Endodermal cell (in vitro differentiated cells): Measurements from ENCODE around the gene PRRC2A. TPM values are rescaled to one million over a fixed set of nuclear protein-coding genes. Genes with fewer than 3 reads are reported as not detected.

Experiments
- DNase-seq: peaks from one replicate; pipeline ENCODE4 v3.0.0-alpha.2; 2017
- H3K27ac ChIP-seq: 2 replicates; pipeline ENCODE4 v1.5.1; 2013; ENCODE audit warnings: mild to moderate bottlenecking, low read depth, low read length, moderate library complexity
- H3K27me3 ChIP-seq: 2 replicates; pipeline ENCODE4 v1.6.1; 2013; ENCODE audit warnings: mild to moderate bottlenecking, low read length, moderate library complexity; ENCODE audit not compliant: insufficient read depth, control insufficient read depth, poor library complexity, severe bottlenecking
- H3K36me3 ChIP-seq: 2 replicates; pipeline ENCODE4 v1.7.0; 2013; ENCODE audit warnings: mild to moderate bottlenecking, low read length, moderate library complexity; ENCODE audit not compliant: control insufficient read depth, insufficient read depth
- H3K4me1 ChIP-seq: one replicate; pipeline ENCODE4 v1.7.0; 2013; ENCODE audit warnings: low read length; ENCODE audit not compliant: control insufficient read depth, insufficient read depth
- H3K4me3 ChIP-seq: 2 replicates; pipeline ENCODE4 v1.5.1; 2013; ENCODE audit warnings: mild to moderate bottlenecking, low read length, moderate library complexity
- H3K9ac ChIP-seq: 2 replicates; pipeline ENCODE4 v1.6.1; 2013; ENCODE audit warnings: mild to moderate bottlenecking, low read length, moderate library complexity; ENCODE audit not compliant: poor library complexity, severe bottlenecking; ENCODE audit errors: extremely low read depth
- H3K9me3 ChIP-seq: 2 replicates; pipeline ENCODE4 v1.6.1; 2013; ENCODE audit warnings: mild to moderate bottlenecking, low read length, moderate library complexity; ENCODE audit not compliant: control insufficient read depth
- H3K27ac Mint-ChIP-seq: 2 replicates; pipeline ENCODE4 v1.8.0; 2020; ENCODE audit warnings: mixed read lengths
- H3K27me3 Mint-ChIP-seq: 2 replicates; pipeline ENCODE4 v1.8.0; 2021; ENCODE audit warnings: mild to moderate bottlenecking, mixed read lengths; ENCODE audit not compliant: insufficient read depth
- H3K36me3 Mint-ChIP-seq: 2 replicates; pipeline ENCODE4 v1.8.0; 2020; ENCODE audit warnings: low read depth, mixed read lengths
- H3K4me1 Mint-ChIP-seq: 2 replicates; pipeline ENCODE4 v1.8.0; 2020; ENCODE audit warnings: mixed read lengths
- H3K4me3 Mint-ChIP-seq: 2 replicates; pipeline ENCODE4 v1.8.0; 2020; ENCODE audit warnings: mild to moderate bottlenecking, moderate library complexity, mixed read lengths
- H3K9me3 Mint-ChIP-seq: 2 replicates; pipeline ENCODE4 v1.8.0; 2020; ENCODE audit warnings: mild to moderate bottlenecking, mixed read lengths
- CTCF ChIP-seq: fragments of 200-600 bp; sonication (generic); conservative IDR thresholded peaks from 2 replicates; pipeline ENCODE4 v1.5.0; 2021; ENCODE audit warnings: antibody characterized with exemption, mild to moderate bottlenecking
- WGBS, 2 experiments: methylation state at CpG; one replicate each; pipeline versions ENCODE4 v1.1.5 to v1.1.7; 2013; ENCODE audit warnings: missing lambda C conversion rate in 2 of 2, mixed read lengths in 1 of 2; ENCODE audit not compliant: insufficient coverage in 1 of 2, insufficient read length in 1 of 2; 5-methylcytosine and 5-hydroxymethylcytosine counted together
- total RNA-seq, 2 donors: library from RNA; stranded (reverse); fragmentation: NEBNext Ultra II Directional in 1 of 2; extraction: Animal tissue kit (Norgen Biotek cat#: 25700) in 1 of 2; gene quantifications; 2 replicates in 1 of 2; 3 replicates in 1 of 2; pipeline ENCODE4 v1.2.1, GENCODE V29; 2021

The PRRC2A gene
- total RNA-seq, 2 donors from 2014 or later: 329 to 330 TPM

GRCh38 chr6:31639449-31639861, 18.9 kb downstream of the PRRC2A start:
- H3K36me3 Mint-ChIP-seq: peaks cover 78% of the 10 kb centered on the region
- Histone ChIP-seq H3K9ac (no peak overlapping the region), H3K27me3 (no peaks in the 10 kb centered on the region), H3K36me3 (peaks cover 96% of the 10 kb centered on the region), H3K9me3 (no peaks in the 10 kb centered on the region), H3K4me3 (no peak overlapping the region), H3K4me1 (no peaks in the 10 kb centered on the region), H3K27ac (no peak overlapping the region)
- no peaks in the 10 kb centered on the region for H3K4me1 Mint-ChIP-seq
- no peak for DNase-seq
- no peak overlapping the region for H3K27ac Mint-ChIP-seq
- no peak overlapping the region for H3K4me3 Mint-ChIP-seq
- no peak for TF ChIP-seq CTCF
- H3K9me3 Mint-ChIP-seq: no peaks in the 10 kb centered on the region
- H3K27me3 Mint-ChIP-seq: no peaks in the 10 kb centered on the region
- 94 to 97% methylated on average over 3 to 10 of the region's 10 CpGs for WGBS, 2 experiments

- Mint-ChIP-seq H3K27ac (no peak overlapping the region), H3K4me1 (no peaks in the 10 kb centered on the region), H3K4me3 (no peak overlapping the region), H3K9me3 (no peaks in the 10 kb centered on the region), H3K27me3 (no peaks in the 10 kb centered on the region), H3K36me3 (peaks cover 80% of the 10 kb centered on the region)
- 99 to 100% methylated on average over 3 to 6 of the region's 6 CpGs for WGBS, 2 experiments
- Histone ChIP-seq H3K9me3 (no peaks in the 10 kb centered on the region), H3K4me1 (no peaks in the 10 kb centered on the region), H3K4me3 (no peak overlapping the region), H3K27ac (no peak overlapping the region), H3K36me3 (peaks cover 96% of the 10 kb centered on the region), H3K9ac (no peak overlapping the region), H3K27me3 (no peaks in the 10 kb centered on the region)
- DNase-seq: no peak
- TF ChIP-seq CTCF: no peak
These were observed 20.1 kb downstream of the PRRC2A start for GRCh38 chr6:31640612-31641011.

- Mint-ChIP-seq H3K27me3 (no peaks in the 10 kb centered on the region), H3K4me3 (no peak overlapping the region), H3K27ac (no peak overlapping the region), H3K4me1 (no peaks in the 10 kb centered on the region), H3K9me3 (no peaks in the 10 kb centered on the region), H3K36me3 (peaks cover 79% of the 10 kb centered on the region)
- Histone ChIP-seq H3K9ac (no peak overlapping the region), H3K27ac (no peak overlapping the region), H3K9me3 (no peaks in the 10 kb centered on the region), H3K4me3 (no peak overlapping the region), H3K27me3 (no peaks in the 10 kb centered on the region), H3K36me3 (peaks cover 96% of the 10 kb centered on the region), H3K4me1 (no peaks in the 10 kb centered on the region)
- TF ChIP-seq CTCF: no peak
- 97 to 100% methylated on average over 2 to 4 of the region's 4 CpGs for WGBS, 2 experiments
- DNase-seq: no peak
These were observed 20.9 kb downstream of the PRRC2A start for GRCh38 chr6:31641370-31641769.
